K562 (cell line): ENCODE measurements around the gene PLCG2. TPM values are rescaled to one million over a fixed set of nuclear protein-coding genes. Genes with fewer than 3 reads are reported as not detected.

Source experiments
- ADNP ChIP-seq: fragments of 200-800 bp; sonication (Bioruptor generic); IDR thresholded peaks from 2 replicates; pipeline ENCODE4 v1.6.1; 2016; ENCODE audit warnings: missing genetic modification characterization, missing compliant biosample characterization
- ARID2 ChIP-seq: fragments of 450-650 bp; IDR thresholded peaks from 2 replicates; pipeline ENCODE4 v1.6.1; 2017; ENCODE audit warnings: antibody characterized with exemption, mild to moderate bottlenecking
- BACH1 ChIP-seq: fragments of 200-800 bp; sonication (Bioruptor generic); IDR thresholded peaks from 2 replicates; pipeline ENCODE4 v1.6.1; 2016; ENCODE audit warnings: missing genetic modification characterization, missing compliant biosample characterization
- COPS2 ChIP-seq: fragments of 450-650 bp; conservative IDR thresholded peaks from 2 replicates; pipeline ENCODE4 v1.6.1; 2016; ENCODE audit warnings: mild to moderate bottlenecking, moderate library complexity
- CREB3 ChIP-seq: fragments of 450-650 bp; conservative IDR thresholded peaks from 2 replicates; pipeline ENCODE4 v1.6.1; 2016; ENCODE audit warnings: missing genetic modification characterization, low read depth, mild to moderate bottlenecking, missing compliant biosample characterization, moderate library complexity
- FOXP1 ChIP-seq: sonication (generic); formaldehyde crosslinking; IDR thresholded peaks from 2 replicates; pipeline ENCODE4 v1.8.0; 2022; ENCODE audit warnings: mild to moderate bottlenecking, missing genetic modification reagents
- GABPB2 ChIP-seq: fragments of 250-450 bp; sonication (Bioruptor Pico); conservative IDR thresholded peaks from 2 replicates; pipeline ENCODE4 v1.5.1; 2021; ENCODE audit warnings: mild to moderate bottlenecking
- GATAD2A ChIP-seq: fragments of 450-650 bp; IDR thresholded peaks from 2 replicates; pipeline ENCODE4 v1.6.1; 2017
- GTF3C2 ChIP-seq: IDR thresholded peaks from 3 replicates; pipeline ENCODE4 v1.6.1; 2011; ENCODE audit warnings: borderline replicate concordance, mild to moderate bottlenecking, moderate library complexity; ENCODE audit not compliant: insufficient read length; ENCODE audit errors: extremely low read depth
- HNRNPLL ChIP-seq: fragments of 200-400 bp; formaldehyde crosslinking; IDR thresholded peaks from 2 replicates; pipeline ENCODE4 v1.6.1; 2017; ENCODE audit warnings: low read length, low read depth, mild to moderate bottlenecking; ENCODE audit not compliant: poor library complexity, severe bottlenecking
- LCOR ChIP-seq: sonication (generic); formaldehyde crosslinking; IDR thresholded peaks from 2 replicates; pipeline ENCODE4 v1.8.0; 2022; ENCODE audit warnings: mild to moderate bottlenecking, missing genetic modification reagents
- NCOA6 ChIP-seq: fragments of 450-650 bp; IDR thresholded peaks from 2 replicates; pipeline ENCODE4 v1.6.1; 2017; ENCODE audit warnings: mild to moderate bottlenecking
- NFIX ChIP-seq: fragments of 250-450 bp; sonication (Bioruptor Pico); IDR thresholded peaks from 2 replicates; pipeline ENCODE4 v1.4.0; 2020; ENCODE audit warnings: low read depth, mild to moderate bottlenecking, moderate library complexity
- NRF1 ChIP-seq, 2 experiments: fragments of 450-650 bp; IDR thresholded peaks in 1 of 2; conservative IDR thresholded peaks in 1 of 2; 2 replicates each; pipeline ENCODE4 v1.6.1; 2014; ENCODE audit warnings: mild to moderate bottlenecking in 2 of 2
- POLR2B ChIP-seq: fragments of 450-650 bp; IDR thresholded peaks from 2 replicates; pipeline ENCODE4 v1.6.1; 2018; ENCODE audit warnings: low read depth; ENCODE audit not compliant: partially characterized antibody
- POU5F1 ChIP-seq: fragments of 150-350 bp; IDR thresholded peaks from 2 replicates; pipeline ENCODE4 v1.6.1; 2014; ENCODE audit warnings: borderline replicate concordance, low read length, low read depth, mild to moderate bottlenecking; ENCODE audit not compliant: partially characterized antibody
- RAD21 ChIP-seq, 2 experiments: fragments of 250-450 bp in 1 of 2; fragments of 450-650 bp in 1 of 2; sonication (Bioruptor Pico) in 1 of 2; formaldehyde crosslinking in 1 of 2; IDR thresholded peaks in 1 of 2; conservative IDR thresholded peaks in 1 of 2; 2 replicates each; pipeline versions ENCODE4 v1.4.0 to v1.8.0; 2020 to 2022; ENCODE audit warnings: mild to moderate bottlenecking in 2 of 2, moderate library complexity in 1 of 2
- THRB ChIP-seq: fragments of 450-650 bp; formaldehyde crosslinking; conservative IDR thresholded peaks from 2 replicates; pipeline ENCODE4 v1.4.0; 2022; ENCODE audit warnings: mild to moderate bottlenecking, missing genetic modification characterization
- USF1 ChIP-seq: sonication (generic); formaldehyde crosslinking; IDR thresholded peaks from 2 replicates; pipeline ENCODE4 v1.9.0; 2022; ENCODE audit warnings: mild to moderate bottlenecking, missing genetic modification reagents
- ZEB2 ChIP-seq: fragments of 450-650 bp; IDR thresholded peaks from 2 replicates; pipeline ENCODE4 v1.6.1; 2016
- ZNF324 ChIP-seq: fragments of 250-450 bp; sonication (Bioruptor Pico); IDR thresholded peaks from 2 replicates; pipeline ENCODE4 v1.4.0; 2020; ENCODE audit warnings: mild to moderate bottlenecking
- ZNF444 ChIP-seq: fragments of 250-450 bp; sonication (Bioruptor Pico); IDR thresholded peaks from 2 replicates; pipeline ENCODE4 v1.4.0; 2020; ENCODE audit warnings: mild to moderate bottlenecking, moderate library complexity
- ZNF778 ChIP-seq: fragments of 450-650 bp; formaldehyde crosslinking; IDR thresholded peaks from 2 replicates; pipeline ENCODE4 v1.4.0; 2020; ENCODE audit warnings: mild to moderate bottlenecking, moderate library complexity
- polyA plus RNA-seq, 8 experiments: library from polyadenylated mRNA; depleted of rRNA in 4 of 8; stranded (reverse) in 5 of 8; unstranded in 3 of 8; fragments of >200 nt; fragmentation: Nextera tagmentation in 2 of 8; fragmentation: Illumina TruSeq in 1 of 8; extraction: Ambion mirVana in 2 of 8; extraction: Trizol in 1 of 8; gene quantifications; 2 replicates each; pipeline versions ENCODE4 v1.2.1 to v1.2.3, GENCODE V29; 2011 to 2014; ENCODE audit warnings: inconsistent platforms in 1 of 8, missing spikeins in 1 of 8
- total RNA-seq, 7 experiments: library from RNA; depleted of rRNA in 6 of 7; stranded (reverse); fragments of >200 nt in 6 of 7; fragmentation: Illumina TruSeq in 2 of 7; extraction: Trizol in 2 of 7; gene quantifications; 2 replicates each; pipeline versions ENCODE4 v1.2.1 to v1.2.3, GENCODE V29; 2011 to 2021; ENCODE audit warnings: low replicate concordance in 1 of 7

The PLCG2 gene
- total and polyA plus RNA-seq, 9 of the 15 experiments (the other 6 are each of a cell fraction or from before 2014, with no cell fraction given), result 0.94 to 7.1 (median 3.1) TPM

- no peak for TF ChIP-seq USF1
- TF ChIP-seq ZNF444 (CRISPR knock-in tag), result peak; percentile 82
- TF ChIP-seq NFIX (CRISPR knock-in tag), result no peak
- TF ChIP-seq ARID2, result peak; percentile 64; the same call in 1 of the 2 replicates
- no peak for TF ChIP-seq NCOA6
- TF ChIP-seq NRF1 (conservative IDR thresholded peaks at IDR 0.05 in 1 of 2, IDR thresholded peaks at IDR 0.05 in 1 of 2), result 0 out of 4 replicates have a peak, but pooled peaks of 1 of the 2 experiments have one; percentile 12
- no peak for TF ChIP-seq ADNP (tag)
- no peak for TF ChIP-seq GATAD2A
- TF ChIP-seq CREB3 (tag), result no peak
- no peak for TF ChIP-seq LCOR
- TF ChIP-seq GABPB2 (CRISPR knock-in tag), result no peak
- TF ChIP-seq GTF3C2, result no peak
- TF ChIP-seq BACH1 (tag), result no peak
- TF ChIP-seq COPS2, result no peak
- peak; percentile 95 to 99 for TF ChIP-seq RAD21 (CRISPR knock-in tag; conservative IDR thresholded peaks at IDR 0.05 in 1 of 2, IDR thresholded peaks at IDR 0.05 in 1 of 2)
- no peak for TF ChIP-seq HNRNPLL
- TF ChIP-seq ZNF324 (CRISPR knock-in tag), result no peak
- TF ChIP-seq ZEB2, result peak; percentile 73
- TF ChIP-seq FOXP1 (CRISPR knock-in tag), result no peak
- no peak for TF ChIP-seq ZNF778 (CRISPR knock-in tag)
- TF ChIP-seq THRB, result no peak
- no peak for TF ChIP-seq POLR2B
- TF ChIP-seq POU5F1, result no peak
These were observed 41.1 kb upstream of the PLCG2 start (continued) for GRCh38 chr16:81737885-81738536.
